H1 (cell line): ENCODE data around the gene HDAC7. TPM values are rescaled to one million over a fixed set of nuclear protein-coding genes. Genes with fewer than 3 reads are reported as not detected.

Experiments used
- CHD2 ChIP-seq: IDR thresholded peaks from 2 replicates; pipeline ENCODE4 v1.6.1; 2012; ENCODE audit warnings: low read length, improper control_type of control experiment
- HDAC2 ChIP-seq, 2 experiments: fragments of 300-600 bp in 1 of 2; sonication (generic) in 1 of 2; IDR thresholded peaks; 2 replicates each; pipeline ENCODE4 v1.6.1; 2011 to 2012; ENCODE audit warnings: low read depth in 2 of 2, low read length in 2 of 2, mild to moderate bottlenecking in 2 of 2, moderate library complexity in 2 of 2, borderline replicate concordance in 1 of 2, inconsistent platforms in 1 of 2
- MAFK ChIP-seq: IDR thresholded peaks from 2 replicates; pipeline ENCODE4 v1.6.1; 2012; ENCODE audit warnings: low read depth, mild to moderate bottlenecking, improper control_type of control experiment, low read length
- NANOG ChIP-seq: IDR thresholded peaks from 2 replicates; pipeline ENCODE4 v1.6.1; 2011; ENCODE audit warnings: low read length, low read depth, mild to moderate bottlenecking, inconsistent platforms; ENCODE audit not compliant: insufficient read depth, poor library complexity, severe bottlenecking
- POLR2AphosphoS5 ChIP-seq: IDR thresholded peaks from 2 replicates; pipeline ENCODE4 v1.6.1; 2011; ENCODE audit warnings: low read depth, low read length
- RAD21 ChIP-seq, 2 experiments: IDR thresholded peaks in 1 of 2; conservative IDR thresholded peaks in 1 of 2; 2 replicates each; pipeline ENCODE4 v1.6.1; 2011; ENCODE audit warnings: low read depth in 2 of 2, low read length in 2 of 2, improper control_type of control experiment in 1 of 2, inconsistent platforms in 1 of 2, mild to moderate bottlenecking in 1 of 2, moderate library complexity in 1 of 2
- RNF2 ChIP-seq: fragments of 200-900, 300-1000 bp; sonication (generic); IDR thresholded peaks from 2 replicates; pipeline ENCODE4 v1.7.1; 2016; ENCODE audit warnings: borderline replicate concordance, low read depth, mild to moderate bottlenecking, antibody characterized with exemption, low read length; ENCODE audit not compliant: poor library complexity, severe bottlenecking; ENCODE audit errors: missing control alignments
- RXRA ChIP-seq: IDR thresholded peaks from 2 replicates; pipeline ENCODE4 v1.6.1; 2011; ENCODE audit warnings: low read depth, mild to moderate bottlenecking, low read length, moderate library complexity; ENCODE audit not compliant: insufficient read depth
- SUZ12 ChIP-seq: fragments of 200-600 bp; sonication (generic); IDR thresholded peaks from 2 replicates; pipeline ENCODE4 v1.6.1; 2012; ENCODE audit warnings: mild to moderate bottlenecking, inconsistent platforms, low read length, moderate library complexity, mixed read lengths
- TAF7 ChIP-seq: optimal IDR thresholded peaks from 2 replicates; pipeline ENCODE3; 2011; ENCODE audit warnings: low read depth, mild to moderate bottlenecking, inconsistent platforms, low read length, moderate library complexity, borderline replicate concordance
- USF2 ChIP-seq: IDR thresholded peaks from 2 replicates; pipeline ENCODE4 v1.6.1; 2011; ENCODE audit warnings: low read length, improper control_type of control experiment
- polyA plus RNA-seq, 7 experiments: library from polyadenylated mRNA; depleted of rRNA in 3 of 7; stranded (reverse) in 5 of 7; unstranded in 2 of 7; fragments of >200 nt in 5 of 7; fragments of 200-250 nt in 2 of 7; gene quantifications; 1 replicate in 5 of 7; 2 replicates in 1 of 7; 4 replicates in 1 of 7; pipeline versions ENCODE4 v1.2.1 to v1.2.3, GENCODE V29; 2011 to 2013; ENCODE audit warnings: missing spikeins in 2 of 7, mixed read lengths in 2 of 7
- total RNA-seq: library from RNA; stranded (reverse); fragmentation: NEBNext Ultra II Directional; extraction: Animal tissue kit (Norgen Biotek cat#: 25700); gene quantifications from 2 replicates; pipeline ENCODE4 v1.2.1, GENCODE V29; 2021

HDAC7 gene
- total and polyA plus RNA-seq, 2 of the 8 experiments (the other 6 are each of a cell fraction or from before 2014, with no cell fraction given): 25.5 to 84.9 TPM

DNA sequence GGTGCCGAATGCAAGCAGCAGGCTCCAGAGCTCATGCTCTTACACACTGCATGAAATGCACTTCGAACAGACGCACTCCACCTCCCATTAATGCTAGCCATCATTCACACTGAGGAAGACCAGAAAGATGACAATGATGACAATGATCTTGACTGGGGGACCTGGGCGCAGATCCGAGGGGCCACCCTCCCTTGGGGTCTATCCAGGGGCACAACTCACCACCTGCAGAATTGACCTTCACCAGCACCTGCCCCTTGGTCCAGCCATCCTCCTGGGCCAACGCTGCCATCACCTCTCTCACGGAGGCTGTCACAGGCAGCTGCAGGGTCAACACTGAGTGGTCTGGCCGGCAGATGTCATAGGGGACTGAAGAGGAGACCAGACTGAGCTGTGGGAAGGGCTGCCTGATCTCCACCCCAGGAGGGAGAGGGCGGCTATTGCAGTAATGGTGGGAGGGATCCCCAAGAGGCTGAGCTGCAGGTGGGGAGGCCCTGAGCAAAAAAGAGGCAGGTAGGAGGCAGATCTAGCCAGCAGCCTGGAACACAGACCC, 76.3 kb downstream of the HDAC7 start (continued):
- TF ChIP-seq USF2 (no peak), RAD21 (IDR thresholded peaks at IDR 0.05 in 1 of 2, conservative IDR thresholded peaks at IDR 0.05 in 1 of 2; ENCODE audit: low read depth in 2 of 2, low read length in 2 of 2) (no peak), RXRA (no peak), CHD2 (no peak), MAFK (no peak), NANOG (no peak), HDAC2 (IDR thresholded peaks at IDR 0.05; ENCODE audit: borderline replicate concordance in 1 of 2, low read depth in 2 of 2, low read length in 2 of 2) (no peak), SUZ12 (no peak), TAF7 (no peak), RNF2 (no peak), POLR2AphosphoS5 (no peak)
